ENCODE measurements around the gene FBXO34.

FBXO34 gene

DNA sequence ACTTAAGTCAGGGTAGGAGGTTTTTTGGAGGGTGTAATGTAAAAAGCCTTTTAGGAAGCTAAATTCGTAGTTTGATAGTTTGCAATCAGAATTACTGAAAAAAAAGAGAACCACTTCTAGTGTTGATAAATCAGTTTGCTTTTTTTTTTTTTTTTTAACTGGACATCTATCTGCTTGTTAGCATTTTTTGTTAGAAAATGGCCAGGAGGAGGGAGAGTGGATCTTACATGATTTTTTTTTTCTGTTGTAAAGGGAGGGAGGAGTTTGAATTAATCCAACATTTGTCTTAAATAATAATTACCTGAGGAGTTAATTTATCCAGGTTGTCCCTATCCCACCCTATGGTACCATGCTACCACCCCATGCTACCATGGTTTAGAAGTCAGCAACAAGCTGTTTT lies 1.2 kb downstream of the FBXO34 start:
- no peak for DNase-seq (ENCODE audit: extremely low read depth in 1 of 2, low read depth in 1 of 2)

DNA sequence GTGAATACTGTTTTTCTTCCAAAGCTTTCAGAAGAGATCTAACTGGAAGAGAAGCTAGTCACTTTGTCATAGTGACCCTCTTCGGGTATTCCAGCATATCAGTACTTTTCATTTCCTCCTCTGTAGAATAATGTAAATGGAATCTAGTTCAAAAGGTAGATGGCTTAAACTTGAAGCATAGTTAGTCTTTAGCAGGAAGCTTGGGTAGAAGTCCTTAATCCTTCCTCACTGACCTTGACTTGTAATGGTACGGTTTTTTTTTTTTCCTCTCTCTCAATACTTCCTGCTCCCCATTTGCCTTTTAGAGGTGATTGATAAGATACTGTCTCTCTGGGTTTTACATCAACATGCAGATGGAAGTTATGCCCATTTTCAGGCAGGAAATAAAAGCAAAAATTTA lies 1.7 kb downstream of the FBXO34 start:
- no peak for DNase-seq (ENCODE audit: extremely low read depth in 1 of 2, low read depth in 1 of 2)

DNA sequence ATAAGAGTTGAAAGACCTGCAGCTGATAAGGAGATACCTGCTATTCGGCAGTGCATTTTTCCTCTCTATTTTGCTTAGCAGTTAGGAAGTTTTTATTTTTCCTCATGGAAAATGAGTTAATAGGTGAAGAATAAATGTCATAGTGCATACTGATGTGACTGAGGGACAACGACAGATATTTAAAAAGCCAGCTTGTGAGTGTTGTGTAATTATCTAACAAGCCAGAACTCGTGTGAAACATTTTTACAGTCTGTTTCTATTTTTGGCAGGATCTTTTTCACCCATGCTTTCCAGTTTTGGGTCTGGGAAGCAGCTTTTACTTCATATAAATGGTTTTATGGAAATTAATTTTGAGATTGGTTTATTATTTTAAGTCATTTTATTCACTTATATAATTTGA lies 2.9 kb downstream of the FBXO34 start:
- DNase-seq (ENCODE audit: extremely low read depth in 1 of 2, low read depth in 1 of 2) = no peak

DNA sequence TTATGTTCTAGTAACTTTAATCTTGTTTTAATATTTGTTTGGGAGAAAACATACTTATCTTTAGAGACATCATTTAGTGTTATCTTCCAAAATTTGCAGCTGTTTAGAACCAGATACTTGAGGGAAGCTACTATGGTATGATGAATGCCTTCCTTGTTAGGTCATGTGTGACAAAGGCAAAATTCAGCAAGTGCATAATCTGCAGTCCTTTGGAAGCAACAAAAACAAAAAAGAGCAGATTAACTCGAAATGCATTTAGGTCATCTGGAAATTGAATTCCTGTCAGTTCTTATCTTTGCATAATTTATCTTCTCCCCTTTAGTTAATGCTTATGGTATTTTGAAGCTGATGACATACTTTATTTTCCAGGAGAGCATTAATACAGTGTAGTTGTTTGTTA lies 3.5 kb downstream of the FBXO34 start:
- DNase-seq (ENCODE audit: extremely low read depth in 1 of 2, low read depth in 1 of 2) = no peak

DNA sequence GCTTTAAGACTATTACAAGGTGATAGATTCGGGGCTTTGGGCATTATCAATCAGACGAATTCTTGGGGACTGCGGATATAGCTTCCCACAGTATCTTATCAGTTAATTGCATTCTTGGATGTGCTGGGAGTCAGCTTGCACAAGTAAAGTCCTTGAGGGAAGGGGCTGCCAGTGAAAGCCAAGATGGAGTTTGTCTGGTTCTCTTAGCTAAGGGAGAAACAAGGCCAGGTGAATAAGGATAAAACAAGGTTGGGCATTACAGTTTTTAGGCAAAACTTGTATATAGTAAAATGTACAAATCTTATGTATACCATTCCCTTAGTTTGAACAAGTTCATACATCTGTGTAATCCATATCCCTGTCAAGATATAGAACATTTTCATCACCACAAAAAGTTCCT lies 5.5 kb downstream of the FBXO34 start:
- DNase-seq (ENCODE audit: extremely low read depth in 1 of 2, low read depth in 1 of 2) = no peak

DNA sequence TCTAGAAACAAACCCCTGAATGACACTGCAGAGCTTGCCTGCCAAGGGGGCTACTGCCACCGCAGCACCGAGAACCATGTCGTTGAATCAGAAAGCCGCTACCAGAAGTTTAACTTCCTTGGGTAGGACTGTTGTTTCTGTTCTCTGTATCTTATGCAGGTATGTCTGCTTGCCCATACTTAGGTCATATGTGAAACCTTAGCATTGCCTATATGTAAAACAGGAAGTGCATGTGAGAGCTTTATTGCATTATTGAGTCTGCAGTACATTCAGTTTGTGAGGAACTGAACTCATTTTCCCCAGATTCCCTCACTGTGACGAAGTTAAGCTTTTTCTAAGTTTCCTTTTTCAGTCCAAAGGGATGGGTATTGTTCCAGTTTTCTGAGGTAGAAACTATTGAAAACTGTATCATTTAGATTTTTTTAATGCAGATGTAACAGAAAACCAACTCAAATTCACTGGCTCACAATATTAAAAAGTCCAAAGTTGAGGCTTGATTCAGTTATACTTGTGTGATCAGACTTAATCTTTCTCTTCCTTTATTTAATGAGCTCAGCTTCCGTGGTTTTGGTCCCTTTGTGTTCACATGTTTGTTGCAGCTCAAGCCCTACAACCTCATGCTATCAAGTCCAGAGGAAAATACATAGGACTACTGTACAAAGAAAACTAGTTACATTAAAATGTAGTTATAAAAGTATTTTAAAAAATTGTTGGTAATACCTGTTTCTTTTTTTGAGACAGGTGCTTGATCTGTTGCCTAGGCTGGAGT lies 6.9 kb downstream of the FBXO34 start:
- DNase-seq (ENCODE audit: extremely low read depth in 1 of 2, low read depth in 1 of 2) = no peak

DNA sequence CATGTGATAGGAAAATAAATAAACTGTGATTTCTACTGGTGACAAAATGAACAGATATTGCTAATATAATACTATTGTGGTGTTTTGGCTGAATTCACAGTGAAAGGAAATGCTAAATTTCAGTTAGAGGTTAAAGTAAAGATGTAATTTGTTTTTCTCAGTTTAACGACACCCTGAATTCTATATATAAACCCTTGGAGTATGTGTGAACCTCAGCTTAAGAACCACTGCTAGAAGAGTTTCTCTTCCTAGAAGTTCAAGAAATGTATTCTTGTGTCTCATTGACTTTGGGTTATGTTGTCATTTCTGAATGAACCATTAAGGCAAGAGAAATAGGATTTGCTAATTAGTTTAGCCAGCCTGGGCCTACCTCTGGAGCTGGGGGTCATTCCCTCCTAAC lies 8.2 kb downstream of the FBXO34 start:
- no peak for DNase-seq (ENCODE audit: extremely low read depth in 1 of 2, low read depth in 1 of 2)

DNA sequence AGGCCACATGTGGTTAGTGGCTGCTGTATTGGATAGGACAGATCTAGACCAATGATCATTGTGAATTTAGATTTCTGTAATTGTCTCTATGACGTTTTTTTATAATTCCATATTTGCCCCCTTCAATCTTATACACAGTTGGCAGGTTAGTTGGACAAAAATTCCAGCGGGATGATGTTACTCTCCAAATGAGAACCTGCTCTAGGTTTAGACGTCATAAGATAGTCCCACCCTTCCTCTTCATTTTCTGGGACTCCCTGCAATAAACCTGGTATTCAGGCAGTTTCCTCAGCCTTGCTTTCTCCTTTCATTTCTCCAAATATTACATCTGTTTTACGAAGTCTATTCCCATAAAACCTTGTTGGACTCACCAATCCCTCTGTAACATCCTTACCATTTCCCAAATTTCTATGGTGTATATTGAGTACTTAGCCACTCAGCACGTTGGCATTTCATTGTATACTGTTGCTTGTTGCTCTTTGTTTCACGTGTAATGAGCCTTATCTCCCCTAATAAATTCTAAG lies 10.2 kb downstream of the FBXO34 start:
- DNase-seq (ENCODE audit: extremely low read depth in 1 of 2, low read depth in 1 of 2) = no peak

DNA sequence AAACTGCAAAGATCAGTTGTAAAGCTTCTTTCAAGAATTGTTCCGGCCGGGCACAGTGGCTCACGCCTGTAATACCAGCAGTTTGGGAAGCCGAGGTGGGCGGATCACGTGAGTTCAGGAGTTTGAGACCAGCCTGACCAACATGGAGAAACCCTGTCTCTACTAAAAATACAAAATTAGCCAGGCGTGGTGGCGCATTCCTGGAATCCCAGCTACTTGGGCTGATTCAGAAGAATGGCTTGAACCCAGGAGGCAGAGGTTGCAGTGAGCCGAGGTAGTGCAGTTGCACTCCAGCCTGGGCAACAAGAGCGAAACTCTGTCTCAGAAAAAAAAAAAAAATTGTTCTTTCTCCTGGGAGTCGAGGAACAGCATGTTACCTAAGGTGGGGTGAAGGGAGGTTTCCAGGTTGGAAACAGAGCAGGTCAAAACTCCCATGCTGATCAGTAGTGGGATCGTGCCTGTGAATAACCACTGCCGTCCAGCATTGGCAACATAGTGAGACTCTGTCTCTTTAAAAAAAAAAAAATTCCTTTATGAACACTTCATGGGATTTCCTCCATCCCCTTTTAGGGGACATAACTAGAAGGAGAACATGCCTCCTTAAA lies 13.9 kb downstream of the FBXO34 start:
- no peak for DNase-seq (ENCODE audit: extremely low read depth in 1 of 2, low read depth in 1 of 2)

DNA sequence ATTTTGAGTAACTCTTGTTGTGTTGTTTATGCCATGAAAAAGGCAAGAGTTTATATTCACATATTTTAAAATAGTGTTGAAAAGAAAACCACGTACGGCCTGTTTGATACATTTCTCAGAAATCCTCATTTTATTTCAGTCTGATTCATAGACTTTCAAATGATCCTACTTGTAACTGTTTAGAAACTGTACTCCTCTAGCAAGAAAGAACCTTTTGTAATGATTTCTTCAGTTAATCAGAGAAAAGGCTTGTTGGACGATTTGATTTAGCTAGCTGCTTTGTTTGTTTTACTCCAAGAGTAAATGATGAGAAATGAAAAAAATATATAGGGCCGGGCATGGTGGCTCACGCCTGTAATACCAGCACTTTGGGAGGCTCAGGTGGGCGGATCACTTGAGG lies 17.2 kb downstream of the FBXO34 start:
- DNase-seq (ENCODE audit: extremely low read depth in 1 of 2, low read depth in 1 of 2) = no peak

DNA sequence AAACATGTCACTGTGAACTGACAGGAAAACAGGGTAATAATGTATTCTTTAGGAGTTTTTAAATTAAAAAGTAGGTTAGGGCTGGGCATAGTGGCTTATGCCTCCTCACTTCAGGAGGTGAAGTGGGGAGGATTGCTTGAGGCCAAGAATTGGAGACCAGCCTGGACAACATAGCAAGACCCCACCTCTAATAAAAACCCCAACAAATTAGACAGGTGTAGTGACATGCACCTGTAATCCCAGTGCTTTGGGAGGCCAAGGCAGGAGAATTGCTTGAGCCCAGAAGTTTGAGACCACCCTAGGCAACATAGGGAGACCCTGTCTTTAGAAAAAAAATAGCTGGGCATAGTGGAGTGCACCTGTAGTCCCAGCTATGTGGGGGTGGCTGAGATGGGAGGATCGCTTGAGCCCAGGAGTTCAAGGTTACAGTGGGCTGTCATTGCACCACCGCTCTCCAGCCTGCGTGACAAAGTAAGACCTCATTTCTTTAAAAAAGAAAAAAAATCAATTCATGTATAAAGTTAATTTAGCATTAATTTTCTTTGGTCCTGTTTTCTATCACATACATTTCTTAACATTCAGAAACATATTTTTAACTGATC lies 20.4 kb downstream of the FBXO34 start:
- DNase-seq (ENCODE audit: extremely low read depth in 1 of 2, low read depth in 1 of 2) = no peak

DNA sequence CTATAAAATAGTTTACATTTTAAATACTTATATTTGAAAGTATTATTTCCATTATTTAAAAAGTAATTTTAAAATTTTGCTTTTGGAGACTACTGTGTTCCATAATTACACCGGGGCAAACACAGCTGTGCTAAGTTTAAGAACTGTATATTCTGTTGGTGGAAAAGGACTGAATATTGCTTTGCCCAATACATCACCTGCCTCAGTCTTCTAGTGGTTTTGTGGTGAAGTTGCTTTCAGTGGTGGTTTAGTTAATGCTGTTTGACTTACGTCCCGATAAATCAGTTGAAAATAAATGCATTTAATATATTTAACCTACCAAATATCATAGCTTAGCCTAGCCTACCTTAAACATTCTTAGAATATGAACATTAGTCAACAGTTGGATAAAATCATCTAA lies 23.4 kb downstream of the FBXO34 start:
- no peak for DNase-seq (ENCODE audit: extremely low read depth in 1 of 2, low read depth in 1 of 2)

DNA sequence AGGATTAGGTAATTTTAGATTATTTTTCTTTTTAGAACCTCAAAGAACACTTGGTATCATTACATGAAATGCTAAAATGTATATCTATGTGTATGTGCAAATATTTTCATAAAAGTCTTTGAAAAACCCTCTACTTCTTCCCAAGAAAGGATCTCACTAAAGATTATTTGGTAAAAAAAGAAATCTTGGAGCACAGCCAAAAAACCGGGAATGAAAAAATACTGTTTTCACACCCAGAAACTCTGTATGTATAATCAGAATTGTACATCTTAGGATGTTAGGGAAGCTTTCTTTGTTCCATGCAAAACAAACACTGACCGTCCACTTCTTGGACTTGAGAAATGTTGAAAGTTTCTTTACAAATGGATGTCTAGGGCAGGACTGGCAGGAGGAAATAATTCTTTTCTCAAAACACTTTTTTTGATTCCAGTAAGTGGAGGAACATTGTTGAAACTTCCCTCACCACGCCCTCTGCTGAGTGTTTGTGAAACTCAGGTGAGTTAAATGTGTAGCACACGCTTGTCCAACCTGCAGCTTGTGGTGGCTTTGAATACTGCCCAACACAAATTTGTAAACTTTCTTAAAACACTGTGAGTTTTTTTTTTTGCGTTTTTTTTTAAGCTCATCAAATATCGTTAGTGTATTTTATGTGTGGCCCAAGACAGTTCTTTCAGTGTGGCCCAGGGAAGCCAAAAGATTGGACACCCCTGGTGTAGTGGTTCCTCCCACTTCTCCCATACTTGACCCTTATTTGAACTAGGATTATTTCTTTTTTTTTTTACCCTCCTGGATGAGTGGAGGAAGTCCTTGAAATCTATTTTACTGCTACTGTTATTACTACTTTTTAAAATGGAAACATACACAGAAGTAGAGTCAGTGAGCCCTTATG lies 26.6 kb downstream of the FBXO34 start:
- peak in 1 of 2 donors; percentile 18 for DNase-seq (ENCODE audit: extremely low read depth in 1 of 2, low read depth in 1 of 2)

DNA sequence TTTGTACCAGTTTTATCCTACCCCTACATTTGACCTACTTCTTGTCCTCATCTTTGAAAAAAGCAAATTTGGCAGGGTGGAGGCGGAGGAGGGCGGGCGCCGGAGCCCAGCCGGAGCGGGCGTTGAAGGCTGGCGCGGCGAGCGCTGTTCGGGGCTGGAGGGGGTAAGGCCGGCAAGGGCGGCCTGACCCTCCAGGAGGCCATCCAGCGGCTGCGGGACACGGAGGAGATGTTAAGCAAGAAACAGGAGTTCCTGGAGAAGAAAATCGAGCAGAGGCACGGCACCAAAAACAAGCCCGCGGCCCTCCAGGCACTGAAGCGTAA lies 27.2 kb downstream of the FBXO34 start:
- no peak for DNase-seq (ENCODE audit: extremely low read depth in 1 of 2, low read depth in 1 of 2)

DNA sequence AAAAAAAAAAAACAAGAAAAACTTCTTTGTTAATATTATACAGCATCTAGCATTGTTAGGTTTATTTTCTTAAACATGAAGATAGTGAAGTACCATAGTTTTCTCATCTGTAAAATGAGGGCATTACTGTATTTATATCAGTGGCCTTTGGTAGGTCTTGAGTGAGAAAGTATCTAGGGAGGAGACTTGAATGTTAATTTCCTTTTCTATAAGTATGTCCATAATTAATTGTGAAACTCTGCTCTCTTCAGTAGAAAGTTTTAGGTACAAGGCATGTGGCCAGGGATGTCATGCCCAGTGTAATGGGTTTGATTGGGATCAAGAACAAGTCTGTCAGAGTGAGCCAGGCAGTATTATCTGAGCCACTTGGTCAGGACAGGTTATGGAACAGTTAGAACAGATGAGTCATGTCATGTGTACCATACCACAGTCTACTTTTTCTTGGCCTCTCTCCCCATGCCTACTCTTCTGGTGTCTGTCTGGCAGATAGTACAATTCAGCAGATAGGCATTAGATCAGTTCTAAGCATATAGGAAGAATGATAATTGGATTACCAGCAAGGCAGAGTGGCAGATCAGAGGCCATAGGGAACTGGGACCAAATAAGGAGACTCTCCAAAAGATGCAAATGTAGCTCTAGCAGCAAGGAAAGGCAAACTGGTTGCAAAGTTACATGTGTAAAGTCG lies 30.4 kb downstream of the FBXO34 start:
- DNase-seq (ENCODE audit: extremely low read depth in 1 of 2, low read depth in 1 of 2) = no peak

DNA sequence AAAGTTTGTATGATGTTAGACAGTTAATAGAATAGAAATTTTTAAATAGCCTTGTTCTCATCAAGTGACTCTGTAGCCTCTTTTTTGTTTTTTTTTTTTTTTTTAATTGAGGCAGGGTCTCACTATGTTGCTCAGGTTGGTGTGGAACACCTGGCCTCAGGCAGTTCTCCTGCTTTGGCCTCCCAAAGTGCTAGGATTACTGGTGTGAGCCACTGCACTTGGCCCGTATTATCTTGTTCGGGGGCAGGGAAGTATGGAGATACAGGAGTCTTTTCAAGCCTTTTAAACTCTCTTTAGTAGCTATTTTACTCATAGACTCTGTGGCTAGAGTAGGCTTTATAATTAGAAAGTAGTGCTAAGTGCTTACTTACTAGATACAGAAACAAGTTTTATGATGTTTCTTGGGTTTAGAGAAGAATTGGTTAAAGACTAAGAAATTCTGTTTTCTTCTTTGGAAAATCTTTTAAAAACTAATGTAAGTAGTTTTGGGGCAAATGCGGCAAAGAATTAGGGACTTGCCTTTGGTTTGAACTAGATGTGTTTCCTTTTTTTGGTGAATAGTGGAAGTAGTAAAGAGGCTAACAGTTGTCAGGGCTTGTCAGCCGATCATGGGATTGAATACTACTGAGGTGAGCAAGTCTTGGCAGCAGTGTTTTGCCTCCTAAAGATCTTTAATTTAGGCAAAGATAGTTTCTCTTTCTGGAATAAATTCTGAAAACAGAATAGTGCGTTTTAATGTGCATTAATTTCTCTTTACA lies 31.3 kb downstream of the FBXO34 start:
- DNase-seq (ENCODE audit: extremely low read depth in 1 of 2, low read depth in 1 of 2) = no peak

DNA sequence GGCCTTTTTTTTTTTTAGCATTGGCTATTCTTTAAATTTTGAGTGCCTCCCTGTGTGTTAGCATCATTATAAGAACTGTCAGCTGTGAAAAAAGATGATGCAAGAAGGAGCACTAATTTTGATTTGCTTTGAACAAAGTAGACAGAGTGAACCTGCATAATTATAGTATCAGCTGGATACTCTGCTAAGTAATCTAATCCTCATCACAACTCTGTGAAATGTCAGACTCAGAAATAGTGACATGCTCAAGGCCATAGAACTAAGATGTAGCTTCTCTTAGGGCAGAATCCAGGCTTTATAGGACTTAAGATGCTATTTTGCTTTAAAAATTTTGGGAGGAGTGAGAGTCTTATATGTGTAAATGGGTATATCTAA lies 31.9 kb downstream of the FBXO34 start:
- no peak for DNase-seq (ENCODE audit: extremely low read depth in 1 of 2, low read depth in 1 of 2)

DNA sequence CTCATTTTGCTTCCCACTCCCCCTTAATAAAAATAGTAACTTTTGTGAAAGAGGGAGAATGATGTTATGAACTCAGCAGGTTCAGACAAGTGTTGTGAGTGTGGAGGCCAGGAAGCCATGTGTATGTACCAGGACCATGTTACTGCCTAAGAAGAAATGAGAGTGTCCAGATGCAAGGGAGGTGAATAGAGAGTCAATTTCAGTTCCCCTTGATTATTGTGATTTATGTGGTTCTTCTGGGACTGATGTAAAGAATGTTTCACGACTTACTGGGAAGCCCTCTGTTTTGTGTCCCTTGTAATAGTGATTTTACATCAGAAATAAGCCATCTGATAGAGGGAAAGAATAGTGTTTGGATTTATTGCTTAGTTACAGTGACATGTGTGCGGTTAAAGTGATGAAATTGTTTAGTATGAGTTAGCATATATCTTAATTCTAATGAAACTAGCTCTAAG lies 32.5 kb downstream of the FBXO34 start:
- DNase-seq (ENCODE audit: extremely low read depth in 1 of 2, low read depth in 1 of 2) = no peak

DNA sequence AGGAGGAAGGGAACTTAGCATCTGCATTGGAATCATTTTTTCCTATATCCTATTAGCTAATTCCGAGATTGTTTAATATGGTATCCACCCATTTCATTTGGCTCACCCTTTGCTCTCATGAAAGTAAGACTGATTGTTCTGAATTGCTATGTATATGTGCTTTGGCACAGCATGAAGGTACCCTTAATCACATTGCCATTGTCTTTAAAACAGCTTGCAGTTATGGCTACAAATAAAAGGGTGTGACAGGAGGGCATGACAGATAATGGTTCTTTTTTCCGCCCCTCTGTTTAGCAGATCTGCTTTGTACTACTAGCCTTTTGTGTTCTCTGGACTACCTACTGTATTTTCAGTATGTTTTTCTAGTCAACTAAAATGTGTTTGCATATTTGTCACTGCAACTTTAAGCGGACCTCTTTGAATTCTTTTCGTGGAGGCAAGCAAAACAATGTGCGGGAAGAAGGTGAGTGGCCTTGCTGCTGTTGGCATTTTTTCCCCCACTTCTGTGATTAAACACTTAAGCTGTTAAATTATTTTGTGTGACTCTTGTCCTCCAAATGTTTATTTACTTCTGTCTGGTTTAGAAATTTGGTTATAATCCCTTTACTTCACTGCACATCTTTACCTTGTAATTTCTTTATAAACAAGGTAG lies 35.8 kb downstream of the FBXO34 start:
- no peak for DNase-seq (ENCODE audit: extremely low read depth in 1 of 2, low read depth in 1 of 2)

DNA sequence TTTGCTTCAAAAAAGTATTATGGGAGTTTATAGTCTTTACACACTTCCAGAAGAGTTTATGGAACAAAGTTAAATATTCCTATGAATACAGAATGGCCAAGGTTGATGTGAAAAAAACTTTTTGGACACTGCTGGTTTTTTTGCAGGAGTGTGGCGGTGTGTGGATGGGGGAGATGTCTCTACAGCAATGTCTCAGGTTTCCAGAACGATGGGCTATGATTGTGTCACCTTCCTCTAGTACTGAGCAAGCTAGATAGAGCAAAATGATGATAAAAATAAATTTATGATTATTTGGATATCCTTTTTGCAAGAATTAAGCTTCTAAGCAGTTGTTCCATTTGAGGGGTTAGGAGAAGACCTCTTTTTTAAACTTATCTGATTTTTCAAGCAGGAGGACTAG lies 37.9 kb downstream of the FBXO34 start:
- no peak for DNase-seq (ENCODE audit: extremely low read depth in 1 of 2, low read depth in 1 of 2)
